B cell (primary cell): ENCODE measurements around the gene ZNF652. TPM values are rescaled to one million over a fixed set of nuclear protein-coding genes. Genes with fewer than 3 reads are reported as not detected.

ENCODE experiments used
- ATAC-seq: fragments of 200-7000 bp; cut with Tn5 transposase; one replicate; pipeline ENCODE4 v1.10.0; 2021; ENCODE audit warnings: low read depth, mild to moderate bottlenecking, moderate number of reproducible peaks, moderate library complexity
- CTCF ChIA-PET: fragments of 350-600 bp; sonication (Branson Sonifier 250); formaldehyde crosslinking; loops from one replicate; lab custom pipeline; 2021; ENCODE audit warnings: antibody characterized with exemption, inconsistent platforms; lab: Charles Lee
- POLR2A ChIA-PET: fragments of 350-600 bp; sonication (Branson Sonifier 250); formaldehyde crosslinking; loops from one replicate; lab custom pipeline; 2021; ENCODE audit warnings: antibody characterized with exemption; lab: Charles Lee
- DNase-seq: peaks from one replicate; pipeline ENCODE4 v3.0.0; 2013
- H2AFZ ChIP-seq: 2 replicates; pipeline ENCODE4 v1.6.1; 2012; ENCODE audit warnings: mild to moderate bottlenecking, low read depth, low read length; ENCODE audit not compliant: insufficient read depth, poor library complexity, severe bottlenecking
- H3K27ac ChIP-seq, 2 donors: 1 replicate in 1 of 2; 2 replicates in 1 of 2; pipeline ENCODE4 v1.5.1; 2012 to 2013; ENCODE audit warnings: low read length in 2 of 2, mild to moderate bottlenecking in 2 of 2, moderate library complexity in 1 of 2
- H3K27me3 ChIP-seq, 4 experiments: fragments of 200-600 bp in 1 of 4; sonication (generic) in 1 of 4; replicated peaks in 1 of 4; 1 replicate in 2 of 4; 2 replicates in 2 of 4; pipeline versions ENCODE4 v1.6.1 to v1.7.0; 2013 to 2016; ENCODE audit warnings: low read length in 3 of 4, mild to moderate bottlenecking in 2 of 4, mixed read lengths in 1 of 4, moderate library complexity in 1 of 4; ENCODE audit not compliant: insufficient read depth in 4 of 4, control insufficient read depth in 3 of 4; ENCODE audit errors: control extremely low read depth in 1 of 4
- H3K36me3 ChIP-seq, 2 experiments: replicated peaks in 1 of 2; 1 replicate in 1 of 2; 2 replicates in 1 of 2; pipeline versions ENCODE4 v1.6.1 to v1.7.1; 2013; ENCODE audit warnings: low read length in 1 of 2; ENCODE audit not compliant: insufficient read depth in 2 of 2, control insufficient read depth in 1 of 2; ENCODE audit errors: control extremely low read depth in 1 of 2, extremely low read depth in 1 of 2
- H3K4me1 ChIP-seq, 2 donors: fragments of 200-600 bp in 1 of 2; sonication (generic) in 1 of 2; 1 replicate in 1 of 2; 2 replicates in 1 of 2; pipeline versions ENCODE4 v1.5.1 to v1.6.1; 2013 to 2017; ENCODE audit warnings: low read length in 2 of 2; ENCODE audit not compliant: control insufficient read depth in 2 of 2, insufficient read depth in 2 of 2
- H3K4me2 ChIP-seq: replicated peaks from 2 replicates; pipeline ENCODE3; 2012; ENCODE audit warnings: mild to moderate bottlenecking, low read depth, low read length; ENCODE audit not compliant: poor library complexity, severe bottlenecking
- H3K4me3 ChIP-seq, 5 experiments: fragments of 200-600 bp in 1 of 5; sonication (generic) in 1 of 5; 1 replicate in 3 of 5; 2 replicates in 2 of 5; pipeline versions ENCODE4 v1.5.1 to v1.7.0; 2011 to 2016; ENCODE audit warnings: low read length in 4 of 5, mild to moderate bottlenecking in 4 of 5, low read depth in 2 of 5, control low read depth in 1 of 5, moderate library complexity in 1 of 5; ENCODE audit not compliant: insufficient read depth in 1 of 5; ENCODE audit errors: control extremely low read depth in 1 of 5, extremely low read depth in 1 of 5
- H3K79me2 ChIP-seq: fragments of 200-600 bp; sonication (generic); one replicate; pipeline ENCODE4 v1.6.0; 2016; ENCODE audit warnings: low read length; ENCODE audit not compliant: control insufficient read depth, insufficient read depth
- H3K9ac ChIP-seq: fragments of 200-600 bp; sonication (generic); 2 replicates; pipeline ENCODE4 v1.6.1; 2017; ENCODE audit warnings: mild to moderate bottlenecking, low read length, moderate library complexity
- H3K9me3 ChIP-seq, 3 donors: one replicate each; pipeline versions ENCODE4 v1.6.1 to v1.7.1; 2013; ENCODE audit warnings: low read length in 2 of 3; ENCODE audit not compliant: control insufficient read depth in 2 of 3, insufficient read depth in 1 of 3; ENCODE audit errors: control extremely low read depth in 1 of 3
- H4K20me1 ChIP-seq: 2 replicates; pipeline ENCODE4 v1.6.0; 2012; ENCODE audit warnings: mild to moderate bottlenecking, low read length; ENCODE audit not compliant: insufficient read depth, control insufficient read depth, poor library complexity, severe bottlenecking
- H3K27ac Mint-ChIP-seq: one replicate; pipeline ENCODE4 v1.8.0; 2021; ENCODE audit warnings: mixed read lengths
- H3K27me3 Mint-ChIP-seq: one replicate; pipeline ENCODE4 v1.8.0; 2021; ENCODE audit warnings: mixed read lengths
- H3K4me1 Mint-ChIP-seq: one replicate; pipeline ENCODE4 v1.8.0; 2021; ENCODE audit warnings: mixed read lengths
- H3K4me3 Mint-ChIP-seq: one replicate; pipeline ENCODE4 v1.8.0; 2021; ENCODE audit warnings: mixed read lengths
- H3K9me3 Mint-ChIP-seq: one replicate; pipeline ENCODE4 v1.8.0; 2022; ENCODE audit warnings: mixed read lengths; ENCODE audit not compliant: insufficient read depth
- CTCF ChIP-seq: fragments of 200-600 bp; IDR thresholded peaks from one replicate; pipeline ENCODE4 v1.8.0; 2022; ENCODE audit warnings: antibody characterized with exemption, mild to moderate bottlenecking
- EZH2 ChIP-seq: IDR thresholded peaks from 2 replicates; pipeline ENCODE4 v1.6.1; 2012; ENCODE audit warnings: borderline replicate concordance, low read depth, mild to moderate bottlenecking, moderate library complexity, low read length; ENCODE audit not compliant: insufficient read depth, poor library complexity, severe bottlenecking
- WGBS: methylation state at CpG from one replicate; pipeline ENCODE4 v1.1.5; 2013; ENCODE audit warnings: missing lambda C conversion rate; ENCODE audit not compliant: insufficient coverage; 5-methylcytosine and 5-hydroxymethylcytosine counted together
- intact Hi-C: fragments of 100-400 bp; cut with micrococcal nuclease; formaldehyde crosslinking; loops from one replicate; pipeline ENCODE4 v1.10.0; 2022
- polyA plus RNA-seq: library from polyadenylated mRNA; depleted of rRNA; stranded (reverse); fragments of >200 nt; gene quantifications from 2 replicates; pipeline ENCODE4 v1.2.3, GENCODE V29; 2012
- total RNA-seq, 2 donors: library from RNA; stranded (reverse); fragments of 120-200 nt in 1 of 2; gene quantifications; 1 replicate in 1 of 2; 2 replicates in 1 of 2; pipeline versions ENCODE4 v1.2.3 to v1.2.4, GENCODE V29; 2013 to 2022

ZNF652 gene
- total and polyA plus RNA-seq, 2 donors (not counting 1 experiment from before 2014, with no cell fraction given) = 19.4 to 86.2 TPM

GRCh38 chr17:49341356-49341755, 20.7 kb downstream of the ZNF652 start:
- no peaks in the 10 kb centered on the region for H3K27me3 Mint-ChIP-seq
- DNase-seq = peak; percentile 28
- H3K9me3 Mint-ChIP-seq = no peaks in the 10 kb centered on the region
- Histone ChIP-seq H3K79me2 (peaks cover 95% of the 10 kb centered on the region), H3K36me3 (no peaks in the 10 kb centered on the region), H3K9ac (peak overlapping the region; percentile 38), H3K27me3 (no peaks in the 10 kb centered on the region), H3K4me2 (peak overlapping the region; percentile 64), H2AFZ (peak overlapping the region; percentile 25), H3K4me3 (no peak overlapping the region), H3K27ac (peak overlapping the region; percentile 57 to 84), H3K9me3 (no peaks in the 10 kb centered on the region), H4K20me1 (peaks cover 48% of the 10 kb centered on the region), H3K4me1 (peaks cover 36 to 47% of the 10 kb centered on the region in 2 donors)
- ATAC-seq = peak; percentile 45
- peak overlapping the region; percentile 79 for H3K4me3 Mint-ChIP-seq
- no CpG with 5 or more reads among the region's 5 CpGs for WGBS
- ChIA-PET POLR2A (interaction anchor here (0.6 to 2.3 kb wide), 7 partner anchors 20 to 120 kb away, joined by 3 to 15 read pairs (median 4); no protein-coding TSS in a partner anchor), CTCF (interaction anchor here (1.4 to 3.2 kb wide), 4 partner anchors 12 to 48 kb away, joined by 4 to 20 read pairs (median 6); no protein-coding TSS in a partner anchor)
- peak overlapping the region; percentile 94 for H3K27ac Mint-ChIP-seq
- TF ChIP-seq EZH2 = no peak
- TF ChIP-seq CTCF = no peak
- intact Hi-C loops = no loop called here
- H3K4me1 Mint-ChIP-seq = peaks cover 55% of the 10 kb centered on the region

GRCh38 chr17:49339354-49339753, 22.7 kb downstream of the ZNF652 start:
- H3K27me3 ChIP-seq = no peaks in the 10 kb centered on the region
- no peak overlapping the region for H2AFZ ChIP-seq
- ChIA-PET POLR2A (interaction anchor here (0.7 kb wide), 1 partner anchor 20 kb away, joined by 8 read pairs; no protein-coding TSS in a partner anchor), CTCF (interaction anchor here (2.3 kb wide), 1 partner anchor 23 kb away, joined by 15 read pairs; no protein-coding TSS in a partner anchor)
- H3K27ac ChIP-seq = peak overlapping the region in 1 of 2 donors; percentile 39
- no peak for DNase-seq
- intact Hi-C loops = no loop called here
- no peak overlapping the region for H3K4me3 Mint-ChIP-seq
- peaks cover 56% of the 10 kb centered on the region for H3K4me1 Mint-ChIP-seq
- no peak overlapping the region for H3K4me2 ChIP-seq
- H3K4me1 ChIP-seq = peaks cover 36 to 47% of the 10 kb centered on the region in 2 donors
- H4K20me1 ChIP-seq = peaks cover 58% of the 10 kb centered on the region
- H3K4me3 ChIP-seq = no peak overlapping the region
- peaks cover 92% of the 10 kb centered on the region for H3K79me2 ChIP-seq
- H3K9ac ChIP-seq = no peak overlapping the region
- no peaks in the 10 kb centered on the region for H3K9me3 ChIP-seq
- no peaks in the 10 kb centered on the region for H3K36me3 ChIP-seq
- peak overlapping the region; percentile 65 for H3K27ac Mint-ChIP-seq
- WGBS = 96% methylated on average over 3 of the region's 6 CpGs
- H3K9me3 Mint-ChIP-seq = no peaks in the 10 kb centered on the region
- no peak for TF ChIP-seq CTCF
- no peak for TF ChIP-seq EZH2
- no peak for ATAC-seq
- no peaks in the 10 kb centered on the region for H3K27me3 Mint-ChIP-seq
